Measurements from ENCODE around the gene PCBP3.
"Not testable (repeated sequence)": the region's sequence is repeated elsewhere in the genome, so short reads cannot be mapped to it uniquely, and the experiment has no call there.

The PCBP3 gene

DNA sequence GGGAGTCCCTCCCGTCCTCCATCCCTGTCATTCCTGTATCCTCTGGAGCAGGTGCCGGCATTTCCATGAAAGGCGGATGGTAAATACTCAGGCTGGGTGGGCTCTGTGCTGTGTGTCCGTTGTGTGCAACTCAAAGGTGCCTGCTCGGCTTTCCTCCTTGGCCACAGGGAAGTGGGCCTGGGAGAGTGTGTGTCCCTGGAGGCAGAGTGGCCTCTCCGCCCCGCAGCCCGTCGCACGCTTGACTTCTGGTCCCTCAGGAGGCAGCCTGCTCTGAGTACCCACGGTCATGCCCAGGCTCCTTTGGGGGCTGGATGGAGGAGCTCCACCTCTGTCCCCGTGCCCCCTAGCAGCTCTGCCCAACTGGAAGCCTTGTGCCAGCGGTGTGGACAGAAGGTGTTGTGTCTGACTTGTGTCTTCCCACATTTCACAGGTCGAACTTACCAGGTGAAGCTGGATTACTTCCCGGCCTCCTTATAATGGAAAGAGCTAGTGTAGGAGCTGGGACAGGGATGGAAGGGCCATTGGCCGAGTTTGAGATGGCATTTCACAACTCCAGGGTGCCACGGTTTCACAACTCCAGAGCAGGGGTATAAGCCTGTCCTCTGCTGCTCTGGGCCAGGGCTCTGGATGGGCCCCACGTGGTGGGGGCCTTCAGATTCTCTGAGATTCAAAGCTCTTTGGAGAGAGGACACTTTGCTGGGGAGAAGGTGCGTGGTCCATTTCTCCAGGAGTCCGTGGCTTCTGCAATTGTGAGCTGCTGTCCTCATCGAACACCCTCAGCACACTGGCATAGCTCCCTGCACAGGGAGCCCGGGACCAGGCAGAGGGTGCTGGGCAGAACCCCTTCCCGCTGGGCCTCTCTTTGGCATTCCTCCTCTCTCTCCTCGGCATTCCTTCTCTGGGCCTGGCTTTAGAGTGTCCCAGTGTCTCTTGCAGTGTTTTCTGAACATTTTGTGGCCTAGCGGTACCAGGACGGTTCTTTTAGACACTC, 185.3 kb downstream of the PCBP3 start:
- DNase-seq (ENCODE audit: low read depth in 3 of 3) = no peak

- no peak for DNase-seq (ENCODE audit: low read depth in 3 of 3)
Observed at GRCh38 chr21:45829668-45830067, 186.1 kb downstream of the PCBP3 start.

DNA sequence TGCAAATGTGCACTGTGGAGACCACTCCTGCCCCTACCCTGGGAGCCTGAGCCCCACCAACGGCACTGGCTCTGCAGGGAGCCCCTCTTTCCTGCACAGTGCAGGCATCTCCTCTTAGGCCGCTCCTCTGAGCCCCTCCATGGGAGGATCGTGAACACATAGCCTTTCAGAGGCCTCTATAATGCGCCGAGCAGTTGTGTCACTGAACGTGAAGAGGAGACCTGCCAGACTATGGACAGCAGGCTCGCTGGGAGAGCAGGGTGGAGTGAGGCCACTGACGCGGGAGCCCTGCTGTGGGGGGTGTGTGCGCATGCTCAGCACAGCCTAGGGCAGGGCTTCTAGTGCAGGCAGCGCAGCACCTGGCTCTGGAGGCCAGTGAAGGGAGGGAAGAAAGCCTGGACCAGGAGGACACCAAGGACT, 186.7 kb downstream of the PCBP3 start:
- DNase-seq (ENCODE audit: low read depth in 3 of 3) = no peak

- no peak for DNase-seq (ENCODE audit: low read depth in 3 of 3)
Observed at GRCh38 chr21:45830720-45831366, 187.3 kb downstream of the PCBP3 start.

GRCh38 chr21:45831991-45832740, 188.6 kb downstream of the PCBP3 start:
- DNase-seq (ENCODE audit: low read depth in 3 of 3) = no peak

- not testable (repeated sequence) for DNase-seq (ENCODE audit: low read depth in 3 of 3)
Observed at GRCh38 chr21:45832741-45833235, 189.3 kb downstream of the PCBP3 start.

DNA sequence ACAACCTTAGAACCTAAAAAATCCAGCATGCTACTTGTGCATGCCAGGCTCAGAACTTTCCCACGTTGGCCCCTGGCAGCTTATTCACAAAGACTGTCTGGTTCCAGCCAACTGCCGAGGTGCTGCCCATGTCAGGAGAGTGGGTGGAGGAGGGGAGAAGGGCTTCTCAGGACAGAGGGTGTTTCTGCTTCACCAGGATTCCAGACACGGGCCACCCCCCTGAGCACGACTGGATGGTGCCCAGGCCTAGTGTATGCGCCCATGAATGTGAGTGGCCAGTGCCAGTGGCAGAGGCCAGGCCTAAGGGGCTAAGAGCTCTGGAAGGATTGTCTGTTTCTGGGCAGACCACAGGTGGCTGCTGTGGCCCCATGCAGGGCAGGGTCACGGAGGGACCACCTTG, 189.9 kb downstream of the PCBP3 start:
- no peak for DNase-seq (ENCODE audit: low read depth in 3 of 3)

DNA sequence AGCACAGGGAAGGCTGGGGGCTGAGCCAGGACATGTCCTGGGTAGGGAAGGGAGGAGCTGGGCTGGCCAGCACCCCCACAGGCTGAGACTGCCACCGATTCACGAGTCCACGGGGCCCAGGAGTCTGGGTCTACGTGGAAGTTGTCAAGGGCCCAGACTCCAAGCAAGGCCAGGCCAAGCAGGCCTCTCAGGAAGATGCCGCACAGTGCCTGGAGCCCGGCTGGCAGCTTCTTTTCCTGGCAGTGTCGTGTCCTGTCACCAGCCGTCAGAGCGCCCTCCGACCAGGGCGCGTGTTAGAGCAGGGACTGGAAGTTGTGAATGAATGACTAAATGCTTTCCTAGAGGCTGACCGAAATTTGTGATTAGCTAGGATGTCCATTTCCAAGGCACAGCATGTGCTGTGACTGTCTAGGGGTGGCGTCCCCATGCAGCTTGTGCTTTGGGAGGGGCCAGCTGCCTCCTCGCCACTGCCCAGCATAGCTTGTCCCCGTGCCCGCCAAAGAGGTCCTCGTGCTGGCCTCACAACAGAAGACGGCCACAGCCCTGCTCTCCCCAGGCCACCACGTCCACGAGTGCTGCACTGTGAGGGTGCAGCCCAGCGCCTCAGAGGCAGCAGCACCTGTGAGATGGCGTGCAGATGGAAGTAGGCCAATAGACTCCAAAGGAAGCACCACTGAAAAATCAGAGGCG, 190.6 kb downstream of the PCBP3 start:
- DNase-seq (ENCODE audit: low read depth in 3 of 3) = no peak

GRCh38 chr21:45834821-45835293, 191.3 kb downstream of the PCBP3 start:
- DNase-seq (ENCODE audit: low read depth in 3 of 3) = no peak

GRCh38 chr21:45835301-45836267, 192.1 kb downstream of the PCBP3 start:
- DNase-seq (ENCODE audit: low read depth in 3 of 3) = no peak

DNA sequence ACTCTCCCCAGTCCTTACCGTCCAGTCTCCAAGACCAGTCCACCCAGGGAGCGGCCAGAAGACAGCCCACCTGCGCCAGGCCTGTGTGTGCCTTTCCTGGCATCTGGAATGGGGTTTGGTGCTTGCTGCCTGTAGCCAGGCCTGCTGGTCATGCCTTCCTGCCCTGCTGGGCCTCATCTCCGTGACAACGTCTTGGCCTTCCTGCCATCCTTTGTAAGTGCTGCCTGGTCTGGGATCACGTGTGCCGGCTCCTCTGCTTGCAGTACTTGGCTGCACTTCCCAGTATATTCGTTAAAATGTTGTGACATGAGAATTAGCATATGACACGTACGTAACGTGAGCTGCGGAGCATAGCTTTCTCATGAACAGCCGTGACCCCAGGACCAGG, 192.7 kb downstream of the PCBP3 start:
- DNase-seq (ENCODE audit: low read depth in 3 of 3) = no peak

GRCh38 chr21:45836694-45837670, 193.5 kb downstream of the PCBP3 start:
- no peak for DNase-seq (ENCODE audit: low read depth in 3 of 3)

GRCh38 chr21:45837936-45838335, 194.4 kb downstream of the PCBP3 start:
- no peak for DNase-seq (ENCODE audit: low read depth in 3 of 3)

GRCh38 chr21:45838634-45839033, 195.1 kb downstream of the PCBP3 start:
- no peak for DNase-seq (ENCODE audit: low read depth in 3 of 3)

DNA sequence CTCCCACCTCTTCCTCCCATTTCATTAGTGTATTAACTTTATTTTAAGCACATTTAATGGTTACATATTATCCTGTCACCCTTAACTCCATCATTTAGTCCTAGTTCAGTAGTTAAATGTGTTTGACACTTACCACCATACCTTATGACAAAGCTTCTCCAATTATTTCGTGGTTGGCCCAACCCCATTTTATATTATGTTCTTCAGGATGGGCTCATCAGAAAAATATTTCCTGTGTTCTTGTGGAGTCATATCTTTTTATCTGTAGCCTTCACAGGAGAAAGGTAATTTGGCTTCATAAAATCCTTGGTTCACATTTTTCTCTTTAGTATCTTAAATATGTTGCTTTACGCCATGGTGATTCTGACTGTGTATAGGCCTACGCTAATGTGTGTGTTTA, 195.7 kb downstream of the PCBP3 start:
- no peak for DNase-seq (ENCODE audit: low read depth in 3 of 3)

GRCh38 chr21:45841033-45841432, 197.5 kb downstream of the PCBP3 start:
- DNase-seq (ENCODE audit: low read depth in 3 of 3) = no peak

DNA sequence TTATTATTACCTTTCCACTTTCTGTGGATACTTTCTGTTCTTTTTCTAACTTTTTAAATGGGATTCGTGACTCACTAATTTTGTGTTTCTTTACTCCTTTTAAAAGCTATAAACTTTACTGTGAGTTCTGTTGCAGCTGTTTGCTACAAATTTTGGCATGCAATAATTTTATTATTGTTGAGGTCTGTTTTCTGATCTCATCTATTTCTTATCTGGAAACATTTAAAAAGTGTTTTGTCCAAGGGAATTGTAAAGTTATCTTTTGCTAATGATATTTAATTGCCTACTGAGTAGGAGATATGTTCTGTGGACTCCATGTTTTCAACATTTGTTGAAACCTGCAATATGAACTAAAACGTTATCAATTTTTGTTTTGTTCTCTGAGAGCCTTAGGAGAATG, 199.9 kb downstream of the PCBP3 start:
- no peak for DNase-seq (ENCODE audit: low read depth in 3 of 3)

- DNase-seq (ENCODE audit: low read depth in 3 of 3) = no peak
Observed at GRCh38 chr21:45844181-45844580, 200.7 kb downstream of the PCBP3 start.
